NCI-H1092 treated with DMSO at 0.1 percent for 48 hours (cell line): ENCODE data around the gene MXI1.
"Not testable (repeated sequence)": the region's sequence is repeated elsewhere in the genome, so short reads cannot be mapped to it uniquely, and the experiment has no call there.

Experiments
- DNase-seq: peaks from one replicate; lab custom pipeline; 2025; lab: John Stamatoyannopoulos, UW

Gene MXI1

GRCh38 chr10:110239892-110240291 is 32.5 kb downstream of the MXI1 start:
- no peak for DNase-seq

DNA sequence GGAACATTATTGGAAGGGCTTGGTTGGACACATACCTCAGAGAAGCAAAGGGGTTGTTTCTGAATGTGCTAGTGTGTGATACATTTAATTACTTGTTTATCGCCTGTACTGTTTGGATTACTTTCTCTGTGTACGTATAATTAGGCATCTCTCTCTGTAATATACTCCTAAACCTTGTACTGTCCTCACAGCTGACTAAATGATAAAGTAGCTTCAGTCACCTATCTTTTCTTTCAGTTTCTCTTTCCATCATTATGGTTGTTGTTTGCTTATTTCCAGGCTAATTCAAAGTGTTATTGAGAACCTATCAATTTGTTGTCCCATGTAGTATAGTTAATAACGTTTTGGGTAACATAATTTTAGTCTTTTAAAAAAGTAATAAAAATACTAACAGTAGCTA is 34.0 kb downstream of the MXI1 start:
- no peak for DNase-seq

DNA sequence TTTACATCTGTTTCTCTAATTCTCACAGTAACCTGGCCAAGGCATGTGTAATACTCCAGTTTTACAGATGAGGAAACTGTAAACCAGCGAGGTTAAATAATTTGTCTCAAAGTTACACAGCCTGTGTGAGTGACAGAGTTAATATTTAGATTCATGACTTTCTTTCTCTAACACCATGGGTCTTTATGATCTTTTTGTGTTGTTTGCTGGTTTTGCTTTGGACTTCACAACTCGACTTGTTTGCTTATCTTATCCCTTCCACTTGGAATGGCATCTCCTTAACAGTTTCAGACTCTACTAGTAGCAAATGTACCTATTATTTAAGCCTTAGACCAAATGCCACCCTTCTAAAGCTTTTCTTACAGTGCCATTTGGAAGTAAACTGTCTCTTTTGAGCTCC is 34.4 kb downstream of the MXI1 start:
- no peak for DNase-seq

DNA sequence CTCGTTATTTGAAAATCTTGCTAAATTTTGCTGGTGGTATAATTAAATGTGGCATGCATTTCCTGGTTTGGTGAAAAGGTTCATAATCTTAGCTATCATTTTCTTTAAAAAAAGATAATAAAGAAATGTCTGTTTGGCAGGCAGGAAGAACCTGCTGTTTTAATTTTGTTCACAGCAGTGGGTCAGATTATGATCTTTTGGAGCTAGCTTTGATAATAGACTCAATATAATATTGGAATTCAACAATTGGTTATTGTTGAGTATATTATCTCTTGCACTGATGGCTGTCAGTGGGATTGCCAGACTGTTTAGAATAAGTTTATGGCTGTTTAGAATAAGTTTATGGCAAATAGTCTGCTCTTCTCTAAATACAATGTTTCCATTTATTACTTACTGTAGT is 35.1 kb downstream of the MXI1 start:
- DNase-seq = no peak

DNA sequence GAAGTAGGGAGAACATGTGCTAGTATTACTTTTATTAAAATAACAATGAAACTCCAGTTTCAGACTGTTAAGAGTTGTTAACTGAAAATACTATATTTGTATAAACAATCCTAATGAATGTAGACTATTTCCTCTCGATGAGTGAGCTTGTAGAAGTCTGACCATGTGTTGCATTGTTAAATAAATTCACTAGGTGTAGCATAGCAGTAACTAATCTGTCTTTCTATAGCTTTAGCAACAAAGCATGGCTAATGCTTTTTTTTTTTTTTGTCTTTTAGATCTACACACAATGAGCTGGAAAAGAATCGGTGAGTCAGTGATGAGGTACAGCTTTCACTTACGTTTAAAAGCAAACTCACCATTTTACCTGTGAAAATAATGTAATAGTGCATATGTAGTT is 37.1 kb downstream of the MXI1 start:
- DNase-seq = no peak

DNA sequence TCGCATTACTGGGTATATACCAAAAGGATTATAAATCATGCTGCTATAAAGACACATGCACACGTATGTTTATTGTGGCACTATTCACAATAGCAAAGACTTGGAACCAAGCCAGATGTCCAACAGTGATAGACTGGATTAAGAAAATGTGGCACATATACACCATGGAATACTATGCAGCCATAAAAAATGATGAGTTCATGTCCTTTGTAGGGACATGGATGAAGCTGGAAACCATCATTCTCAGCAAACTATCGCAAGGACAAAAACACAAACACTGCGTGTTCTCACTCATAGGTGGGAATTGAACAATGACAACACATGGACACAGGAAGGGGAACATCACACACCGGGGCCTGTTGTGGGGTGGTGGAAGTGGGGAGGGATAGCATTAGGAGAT is 40.4 kb downstream of the MXI1 start:
- not testable (repeated sequence) for DNase-seq

DNA sequence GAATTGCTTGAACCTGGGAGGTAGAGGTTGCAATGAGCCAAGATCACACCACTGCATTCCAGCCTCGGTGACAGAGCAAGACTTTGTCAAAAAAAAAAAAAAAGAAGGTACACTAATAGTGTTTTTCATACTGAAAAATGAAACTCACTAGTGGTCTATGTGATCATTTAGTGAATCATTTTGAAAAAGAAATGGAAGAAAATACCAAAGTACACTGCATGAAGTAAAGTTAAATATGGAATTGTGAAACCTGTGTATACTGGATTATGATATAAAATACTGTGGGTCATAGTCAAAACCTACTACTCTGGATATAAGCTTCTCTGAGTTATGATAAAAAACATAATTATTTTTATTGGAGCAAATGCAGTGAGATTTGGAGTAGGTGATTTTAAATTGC is 42.1 kb downstream of the MXI1 start:
- DNase-seq = not testable (repeated sequence)

DNA sequence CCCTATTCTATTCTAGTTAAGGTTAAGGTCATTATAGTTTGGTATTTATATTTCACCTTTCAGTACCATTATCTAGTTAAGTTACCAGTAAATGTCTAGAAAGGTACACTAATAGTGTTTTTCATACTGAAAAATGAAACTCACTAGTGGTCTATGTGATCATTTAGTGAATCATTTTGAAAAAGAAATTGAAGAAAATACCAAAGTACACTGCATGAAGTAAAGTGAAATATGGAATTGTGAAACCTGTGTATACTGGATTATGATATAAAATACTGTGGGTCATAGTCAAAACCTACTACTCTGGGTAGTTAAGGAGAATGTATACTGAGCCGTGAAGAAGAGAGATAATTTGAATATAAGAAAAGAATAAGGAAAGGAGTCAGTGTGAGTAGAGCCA is 44.0 kb downstream of the MXI1 start:
- not testable (repeated sequence) for DNase-seq

GRCh38 chr10:110252151-110252550 is 44.7 kb downstream of the MXI1 start:
- DNase-seq = no peak

GRCh38 chr10:110254467-110254866 is 47.1 kb downstream of the MXI1 start:
- DNase-seq = no peak

DNA sequence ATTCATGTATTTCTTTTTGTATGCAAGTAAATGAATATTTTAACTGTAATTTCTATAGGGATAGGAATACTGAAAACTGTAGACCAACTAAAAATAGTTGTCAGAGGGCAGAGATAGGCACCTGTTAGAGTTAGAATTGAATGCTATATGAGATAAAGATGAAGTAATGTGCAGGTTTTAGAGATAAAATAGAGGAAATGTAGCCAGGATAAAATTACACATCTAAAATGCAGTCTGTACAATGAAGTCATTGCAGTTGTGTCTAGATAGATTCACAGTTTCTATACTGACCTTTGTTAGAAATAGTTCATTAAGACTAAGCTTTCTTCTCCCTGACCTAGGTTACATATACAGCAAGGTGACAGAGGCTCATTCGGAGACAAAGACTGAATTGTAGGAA is 51.1 kb downstream of the MXI1 start:
- no peak for DNase-seq

DNA sequence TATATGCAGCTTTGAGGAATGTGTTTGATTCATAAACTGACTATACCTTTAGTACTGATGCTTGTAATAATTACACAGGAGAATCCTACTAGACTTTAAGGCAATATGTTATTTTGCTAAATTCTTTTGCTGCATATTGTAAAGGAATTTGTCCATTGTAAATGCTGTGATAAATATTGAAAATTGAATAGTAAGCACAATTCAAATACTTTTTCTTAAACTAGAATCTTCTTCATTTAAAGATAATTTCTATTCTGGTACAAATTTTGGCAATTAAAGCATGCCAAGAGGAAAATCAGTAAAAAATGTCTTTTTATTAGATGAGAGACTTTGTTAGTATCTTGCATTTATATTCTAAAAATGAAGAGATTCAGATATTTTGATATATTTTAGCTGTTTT is 51.9 kb downstream of the MXI1 start:
- no peak for DNase-seq

DNA sequence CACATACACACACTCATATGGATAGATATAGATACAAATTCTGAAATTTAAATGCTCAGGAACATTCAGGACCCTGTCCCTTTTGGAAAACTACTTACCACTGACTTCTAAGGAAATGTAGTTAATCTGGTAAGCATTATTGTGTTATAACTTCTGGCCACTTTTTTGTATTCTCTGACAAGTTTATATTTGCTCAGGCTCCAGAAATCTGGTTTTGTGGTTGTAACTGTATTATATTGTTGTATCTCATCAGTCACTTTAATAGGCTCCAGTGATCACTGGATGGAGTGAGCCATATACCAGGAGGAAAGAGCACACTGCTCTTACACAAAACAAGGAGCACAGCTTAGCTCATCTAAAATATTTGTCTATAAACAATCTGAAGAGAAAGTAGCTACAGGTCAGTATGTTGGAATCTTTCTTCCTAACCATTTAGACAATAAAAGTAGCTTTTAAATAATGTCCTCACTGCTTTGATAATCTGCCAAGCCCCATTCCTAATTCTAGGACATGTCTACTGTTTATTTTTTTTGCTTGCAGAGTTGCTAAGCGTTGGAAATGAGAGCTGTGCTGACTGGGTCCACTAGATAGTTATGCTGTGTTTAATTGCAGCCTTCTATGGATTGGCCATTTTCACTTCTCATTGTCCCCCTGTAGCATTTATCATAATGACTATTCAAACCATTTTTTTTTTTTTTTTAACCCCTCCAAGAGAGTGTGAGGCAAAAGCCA is 53.5 kb downstream of the MXI1 start:
- DNase-seq = no peak

- no peak for DNase-seq
Measured at GRCh38 chr10:110263164-110263563, 55.8 kb downstream of the MXI1 start.

- no peak for DNase-seq
Measured at GRCh38 chr10:110265573-110266193, 58.3 kb downstream of the MXI1 start.

DNA sequence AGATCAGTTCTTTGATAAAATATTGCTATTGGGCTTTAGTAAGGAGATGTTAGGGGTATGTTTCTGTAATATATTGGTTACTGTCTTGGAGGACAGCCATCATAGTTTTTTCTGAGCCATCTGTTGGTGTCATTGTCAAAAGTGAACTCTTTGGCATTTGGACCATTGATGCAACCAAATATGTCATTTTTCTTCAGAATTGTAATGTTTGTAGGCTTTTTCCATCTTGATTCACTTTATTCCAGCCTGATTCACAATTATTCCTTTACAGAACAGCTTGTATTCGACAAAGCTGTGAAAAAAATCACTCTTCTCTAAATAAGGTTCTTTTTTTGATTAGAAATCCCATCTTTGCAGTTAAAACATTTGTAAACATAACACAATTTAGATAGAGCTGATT is 59.9 kb downstream of the MXI1 start:
- no peak for DNase-seq

GRCh38 chr10:110268442-110268841 is 61.0 kb downstream of the MXI1 start:
- no peak for DNase-seq

DNA sequence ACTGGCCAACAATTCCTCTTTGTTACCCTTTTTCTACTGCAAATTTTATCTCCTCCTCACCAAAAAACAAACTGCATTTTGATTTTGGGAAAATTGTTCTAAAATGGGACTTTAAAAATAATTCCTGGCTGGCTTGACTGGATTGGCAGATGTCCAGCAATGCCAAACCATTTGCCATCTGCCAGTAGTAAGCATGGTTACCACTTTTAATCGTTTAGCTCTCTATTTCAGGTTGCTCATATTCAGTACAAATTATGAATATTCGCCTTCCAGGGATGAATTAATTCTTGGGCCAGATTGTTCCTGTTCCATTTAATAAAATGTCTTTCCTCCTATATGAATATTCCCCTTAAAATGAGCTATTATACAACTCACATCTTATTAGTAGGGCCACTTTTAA is 61.6 kb downstream of the MXI1 start:
- DNase-seq = no peak

- no peak for DNase-seq
Measured at GRCh38 chr10:110269374-110270318, 62.2 kb downstream of the MXI1 start.

GRCh38 chr10:110272995-110273394 is 65.6 kb downstream of the MXI1 start:
- DNase-seq = not testable (repeated sequence)

DNA sequence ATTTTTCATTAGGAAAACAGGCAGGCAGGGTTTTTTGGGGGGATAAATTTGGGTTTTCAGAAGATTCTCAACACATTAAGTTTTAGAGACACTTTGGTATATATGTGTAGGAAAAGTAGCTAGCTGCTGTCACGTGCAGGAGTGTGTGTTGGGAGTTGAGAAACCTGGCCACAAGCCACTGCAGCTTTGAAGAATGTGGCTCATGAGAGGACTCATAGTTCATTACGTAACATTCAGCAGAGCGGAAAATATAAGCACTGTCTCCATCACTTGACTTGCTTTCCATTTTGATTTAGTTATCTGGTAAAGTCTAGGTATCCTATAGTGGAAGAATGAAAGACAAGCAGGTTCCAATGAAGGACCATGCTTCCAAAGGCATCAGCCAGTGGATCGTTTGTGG is 66.1 kb downstream of the MXI1 start:
- no peak for DNase-seq

DNA sequence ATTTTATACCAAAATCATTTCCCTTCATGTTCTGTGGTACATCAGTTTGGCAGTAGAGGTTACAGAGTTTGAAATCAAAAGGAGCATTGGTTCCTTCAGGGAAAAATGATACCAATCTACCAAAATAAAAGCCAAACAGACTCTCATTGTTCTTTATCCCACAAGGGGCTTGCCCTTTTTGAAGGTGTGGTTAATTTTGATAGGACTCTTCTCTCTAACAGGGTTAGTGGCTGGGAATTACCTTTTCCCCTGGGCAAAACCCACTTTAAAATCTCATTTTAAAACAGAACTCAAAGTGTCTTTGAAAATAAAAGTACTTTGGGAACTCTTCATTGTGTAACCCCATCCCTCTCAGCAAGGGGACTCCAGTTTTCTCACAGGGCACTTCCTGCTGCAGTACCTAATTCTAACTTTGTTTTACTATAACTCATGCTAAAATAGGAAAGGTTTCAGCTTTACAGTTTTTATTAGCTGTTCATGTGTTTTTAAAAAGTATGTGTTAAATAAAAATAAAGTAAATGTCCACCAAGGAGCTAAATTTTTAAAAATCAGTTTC is 66.7 kb downstream of the MXI1 start:
- DNase-seq = no peak

- no peak for DNase-seq
Measured at GRCh38 chr10:110274647-110275046, 67.2 kb downstream of the MXI1 start.
